Measurements from ENCODE around the gene CUX1. TPM values are rescaled to one million over a fixed set of nuclear protein-coding genes. Genes with fewer than 3 reads are reported as not detected.

Gene CUX1
- total RNA-seq, 1 experiment from 2014 or later: 36.5 TPM

DNA sequence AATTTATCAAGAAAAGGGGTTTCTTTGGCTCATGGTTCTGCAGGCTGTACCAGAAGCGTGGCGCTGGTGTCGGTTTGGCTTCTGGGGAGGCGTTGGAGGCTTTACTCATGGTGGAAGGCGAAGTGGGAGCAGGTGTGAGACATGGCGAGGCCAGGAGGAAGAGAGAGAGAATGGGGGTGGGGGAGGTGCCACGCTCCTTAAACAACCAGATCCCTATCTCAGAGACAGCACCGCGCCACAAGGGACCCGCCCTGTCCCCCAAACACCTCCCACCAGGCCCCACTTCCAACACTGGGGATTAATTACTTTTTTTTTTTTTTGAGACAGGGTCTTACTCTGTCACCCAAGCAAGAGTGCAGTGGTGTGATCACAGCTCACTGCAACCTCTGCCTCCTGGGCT lies 451.2 kb downstream of the CUX1 start:
- no peak for DNase-seq (ENCODE audit: low spot score)

DNA sequence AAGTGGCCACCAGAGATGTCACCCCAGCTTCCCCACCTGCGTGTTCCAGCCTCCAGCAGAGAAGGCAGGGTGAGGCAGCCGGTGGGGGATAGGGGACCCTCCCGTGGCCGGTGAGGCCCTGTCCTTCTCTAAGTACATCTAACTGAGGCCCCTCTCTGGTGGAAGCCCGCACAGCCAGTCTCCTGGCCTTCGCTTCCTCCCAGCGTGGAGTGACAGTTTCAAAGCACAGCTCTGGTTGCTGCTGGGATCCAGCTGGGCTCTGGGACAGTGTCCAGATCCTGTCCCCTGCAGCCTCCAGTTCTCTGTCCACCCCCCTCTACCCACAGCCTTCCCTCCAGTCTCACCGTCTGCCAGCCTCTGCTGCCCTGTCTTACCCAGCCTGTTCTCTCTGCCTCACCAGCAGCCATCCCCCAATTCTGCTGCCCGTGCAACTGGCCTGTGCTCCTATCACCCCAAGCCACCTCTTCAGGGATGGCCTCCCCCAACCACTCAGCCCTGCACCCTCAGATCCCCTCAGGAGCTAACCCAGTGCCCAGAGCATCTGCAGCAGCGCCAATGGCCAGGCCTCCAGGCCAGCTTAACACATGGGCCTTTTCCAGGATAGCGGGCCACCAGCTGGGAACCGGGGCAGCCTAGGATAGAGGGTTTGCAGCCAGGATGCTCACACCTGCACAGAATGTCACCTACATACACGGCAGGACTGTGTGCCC lies 452.9 kb downstream of the CUX1 start:
- DNase-seq (ENCODE audit: low spot score): no peak

DNA sequence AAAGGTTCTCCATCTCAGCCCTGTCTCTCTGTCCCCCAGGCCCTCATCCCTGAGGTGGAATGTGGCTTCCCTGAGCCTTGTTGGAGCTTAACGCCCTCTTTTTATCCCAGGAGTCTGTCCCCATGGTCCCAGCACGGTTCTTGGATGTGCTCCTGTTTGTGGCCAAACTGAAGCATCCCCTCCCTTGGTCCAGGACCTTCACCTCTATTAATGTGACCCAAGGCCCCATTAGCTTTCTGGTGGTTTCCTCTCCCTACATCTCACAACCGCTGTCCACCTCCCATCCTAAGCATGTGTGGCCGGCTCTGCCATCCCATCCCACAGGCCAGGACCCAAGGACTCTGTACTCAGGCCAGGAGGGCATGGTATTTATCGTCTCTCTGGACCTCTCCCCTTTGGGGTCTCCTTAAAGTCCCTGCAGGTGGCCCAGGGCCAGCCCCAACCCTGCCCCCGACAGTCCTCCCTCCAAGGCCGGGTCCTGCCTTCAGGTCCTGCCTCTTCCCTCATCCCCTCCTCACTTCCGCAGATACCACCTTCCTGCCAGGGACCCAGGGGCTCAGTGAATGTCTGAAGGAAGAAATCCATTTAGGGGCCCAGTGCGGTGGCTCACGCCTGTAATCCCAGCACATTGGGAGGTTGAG lies 453.9 kb downstream of the CUX1 start:
- DNase-seq (ENCODE audit: low spot score): no peak

DNA sequence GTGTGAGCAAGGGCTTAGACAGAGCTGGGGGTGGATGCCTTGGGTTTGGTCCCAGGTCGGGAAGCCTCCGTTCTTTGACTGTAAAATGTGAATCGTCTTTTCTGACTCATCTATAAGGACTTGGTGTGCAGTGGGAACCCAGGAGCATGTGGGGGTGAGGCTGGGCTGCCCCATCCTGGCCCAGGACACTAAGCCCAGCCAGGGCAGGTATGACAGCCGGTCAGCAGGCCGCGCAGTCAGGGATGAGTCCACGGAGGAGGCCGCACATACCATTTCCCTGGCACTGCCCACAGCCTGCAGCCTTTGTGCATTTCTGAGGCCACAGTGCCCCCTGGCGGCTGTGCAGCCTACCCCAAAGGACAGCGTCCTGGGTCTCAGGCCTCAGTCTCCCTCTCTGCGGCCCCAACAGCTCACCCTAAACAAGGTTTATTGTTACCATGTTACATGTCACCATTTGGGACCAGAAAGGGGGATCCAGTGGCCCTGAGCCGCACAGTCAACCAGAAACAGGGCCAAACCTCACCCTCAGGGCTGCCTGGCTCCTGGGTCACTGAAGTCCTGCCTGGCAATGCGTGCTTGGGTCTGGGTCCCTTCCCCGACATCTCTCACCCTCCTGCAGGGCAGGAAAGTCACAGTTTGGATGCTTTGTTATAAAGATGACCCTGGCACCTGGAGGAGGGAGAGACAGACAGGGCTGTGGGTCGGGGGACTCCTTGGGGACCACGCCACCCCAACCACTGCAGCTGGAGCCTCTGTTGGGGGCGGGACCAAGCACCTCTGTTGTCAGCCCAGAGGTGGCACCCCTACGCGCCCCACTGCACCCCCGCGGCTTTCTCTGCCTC lies 454.9 kb downstream of the CUX1 start:
- DNase-seq (ENCODE audit: low spot score): peak; percentile 74

DNA sequence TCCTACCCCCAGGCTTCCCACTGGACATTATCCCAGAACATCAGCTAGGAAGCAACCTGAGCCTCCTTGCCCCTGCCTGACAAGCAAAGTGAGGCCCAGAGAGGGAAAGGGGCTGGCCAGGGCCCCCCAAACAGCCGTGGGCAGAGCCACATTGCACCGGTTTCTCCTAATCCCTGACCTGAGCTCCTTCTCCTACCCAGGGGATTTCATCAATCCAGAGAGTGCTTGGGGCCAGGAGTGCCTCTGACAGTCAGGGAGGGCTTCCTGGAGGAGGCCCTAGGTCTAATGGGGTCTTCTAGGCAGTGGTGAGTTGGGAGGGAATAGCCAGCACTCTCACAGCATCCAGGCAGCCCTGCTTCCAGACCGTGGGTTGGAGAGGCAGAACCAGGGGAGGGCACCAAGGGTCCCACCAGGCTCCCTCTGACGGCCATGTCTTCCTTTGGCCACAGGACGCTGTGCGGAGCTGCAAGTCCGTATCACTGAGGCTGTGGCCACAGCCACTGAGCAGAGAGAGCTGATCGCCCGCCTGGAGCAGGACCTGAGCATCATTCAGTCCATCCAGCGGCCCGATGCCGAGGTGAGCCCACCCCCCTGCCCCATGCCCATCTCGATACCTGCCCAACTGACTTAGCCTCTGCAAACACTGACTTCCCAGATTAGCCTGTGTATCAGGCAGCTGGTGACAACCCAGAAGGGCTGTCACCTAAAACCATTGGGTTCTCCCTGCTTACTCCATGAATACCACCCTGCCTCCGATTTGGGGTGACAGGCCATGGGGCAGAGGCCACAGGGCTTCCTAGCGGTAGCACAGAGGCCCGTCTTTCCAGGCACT lies 455.7 kb downstream of the CUX1 start:
- no peak for DNase-seq (ENCODE audit: low spot score)

DNA sequence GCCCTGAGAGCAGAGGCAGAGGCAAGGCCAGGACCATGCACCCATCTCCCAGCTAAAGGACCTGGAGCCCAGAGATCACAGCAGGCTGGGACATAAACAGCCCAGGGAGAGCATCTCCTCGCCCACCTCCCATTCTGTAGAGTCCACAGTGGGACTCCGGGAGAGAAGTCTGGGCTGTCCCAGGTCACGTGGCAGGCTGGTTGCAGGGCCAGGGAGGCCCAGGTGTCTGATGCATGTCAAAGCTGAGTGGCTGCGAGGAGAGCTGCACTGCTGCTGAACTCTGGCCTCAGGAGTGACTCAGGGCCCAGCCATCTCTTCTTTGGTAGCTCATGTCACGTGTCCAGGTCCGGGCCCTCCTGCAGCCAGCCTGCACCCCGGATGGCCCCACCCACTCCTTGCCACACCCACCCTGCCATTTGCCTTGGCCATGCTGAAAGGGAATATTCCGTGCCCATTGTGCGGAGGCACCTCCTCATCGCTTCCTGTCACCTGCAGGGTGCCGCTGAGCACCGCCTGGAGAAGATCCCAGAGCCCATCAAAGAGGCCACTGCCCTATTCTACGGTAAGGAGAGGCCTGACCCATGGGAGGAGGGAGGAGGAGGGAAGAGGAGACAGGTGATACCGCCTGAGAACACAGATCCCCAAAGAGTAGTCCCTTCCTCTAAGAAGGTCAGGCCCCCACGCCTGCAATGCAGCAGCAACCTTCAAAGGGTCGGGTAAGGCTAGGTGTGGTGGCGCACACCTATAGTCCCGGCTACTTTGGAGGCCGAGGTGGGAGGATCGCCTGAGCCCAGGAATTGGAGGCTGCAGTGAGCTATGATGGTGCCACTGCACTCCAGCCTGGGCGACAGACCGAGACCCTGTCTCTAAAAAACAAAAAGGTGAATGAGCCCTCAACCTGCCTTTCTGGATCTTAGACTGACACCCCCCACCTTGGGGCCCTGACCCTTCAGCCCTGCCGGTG lies 456.6 kb downstream of the CUX1 start:
- peak; percentile 76 for DNase-seq (ENCODE audit: low spot score)

DNA sequence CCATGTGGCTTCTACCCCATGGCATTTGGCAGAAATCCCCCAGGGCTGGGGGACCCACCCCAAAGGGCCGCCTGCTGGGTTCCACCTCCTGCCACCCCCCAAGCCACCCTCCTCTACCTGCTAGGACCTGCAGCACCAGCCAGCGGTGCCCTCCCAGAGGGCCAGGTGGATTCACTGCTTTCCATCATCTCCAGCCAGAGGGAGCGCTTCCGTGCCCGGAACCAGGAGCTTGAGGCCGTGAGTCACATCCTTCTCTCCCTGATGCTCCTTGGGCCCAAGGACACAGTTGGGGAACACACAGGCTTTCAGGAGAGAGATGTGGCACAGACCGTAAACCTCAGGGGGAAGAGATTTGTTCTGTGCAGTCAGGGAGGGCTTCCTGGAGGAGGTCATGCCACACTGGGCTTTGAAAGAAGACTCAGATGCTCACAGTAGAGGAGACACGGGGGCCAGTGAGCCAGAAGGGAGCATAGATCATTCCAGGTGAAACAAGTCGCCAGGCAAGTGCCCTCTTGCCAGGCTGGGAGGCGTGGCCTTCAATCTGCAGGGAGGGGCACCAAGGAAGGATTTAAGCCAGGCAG lies 457.8 kb downstream of the CUX1 start:
- no peak for DNase-seq (ENCODE audit: low spot score)

DNA sequence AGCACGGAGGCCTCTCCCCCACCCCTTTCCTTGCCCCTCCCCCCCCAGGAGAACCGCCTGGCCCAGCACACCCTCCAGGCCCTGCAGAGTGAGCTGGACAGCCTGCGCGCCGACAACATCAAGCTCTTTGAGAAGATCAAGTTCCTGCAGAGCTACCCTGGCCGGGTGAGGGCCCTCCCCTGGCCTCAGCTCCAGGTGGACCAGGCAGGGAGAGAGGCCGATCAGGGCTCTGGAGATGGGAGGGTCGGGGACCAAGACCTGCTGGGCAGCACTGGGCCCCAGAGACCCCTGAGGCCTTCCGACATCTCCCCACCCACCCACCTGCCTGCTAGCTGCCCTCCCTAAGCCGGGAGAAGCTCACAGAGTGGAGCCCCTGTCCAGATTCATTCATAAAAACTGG lies 460.5 kb downstream of the CUX1 start:
- DNase-seq (ENCODE audit: low spot score): no peak

DNA sequence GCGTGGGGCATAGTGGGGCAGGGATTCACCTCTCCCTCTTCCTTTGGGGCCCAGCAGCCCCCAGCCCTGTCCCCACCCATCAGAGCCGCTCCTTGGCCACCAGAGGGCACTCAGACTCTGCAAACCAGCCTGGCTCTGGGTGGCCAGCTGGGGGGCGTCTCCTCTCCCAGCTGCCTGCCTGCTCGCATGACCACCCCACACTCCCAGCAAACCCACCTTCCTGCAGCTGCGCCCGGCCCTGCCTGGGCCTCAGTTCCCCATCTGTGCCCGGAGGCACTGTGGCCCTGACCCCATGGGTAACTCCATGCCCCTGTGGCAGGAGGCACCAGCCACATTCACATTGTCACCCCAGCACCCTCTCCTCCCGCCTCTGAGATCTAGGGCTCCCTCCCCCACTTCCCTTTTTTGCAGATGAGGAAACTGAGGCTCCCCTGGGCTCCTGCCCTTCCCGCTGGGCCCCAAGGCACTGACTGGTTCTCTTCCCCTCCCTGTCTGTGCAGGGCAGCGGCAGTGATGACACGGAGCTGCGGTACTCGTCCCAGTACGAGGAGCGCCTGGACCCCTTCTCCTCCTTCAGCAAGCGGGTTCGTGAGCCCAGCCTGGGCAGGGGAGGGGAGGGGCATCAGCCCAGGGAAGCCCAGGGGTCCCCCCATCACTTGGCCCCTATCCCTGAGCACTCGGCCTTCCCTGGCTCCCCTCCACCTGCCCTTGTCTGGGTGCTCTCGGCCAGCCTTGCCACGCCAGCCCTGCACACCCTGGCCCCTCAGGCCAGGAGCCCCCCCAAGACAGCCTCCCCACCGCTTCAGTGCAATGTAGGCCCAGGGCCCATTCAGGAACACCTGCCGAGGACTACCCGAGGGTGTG lies 462.3 kb downstream of the CUX1 start:
- peak; percentile 45 for DNase-seq (ENCODE audit: low spot score)

DNA sequence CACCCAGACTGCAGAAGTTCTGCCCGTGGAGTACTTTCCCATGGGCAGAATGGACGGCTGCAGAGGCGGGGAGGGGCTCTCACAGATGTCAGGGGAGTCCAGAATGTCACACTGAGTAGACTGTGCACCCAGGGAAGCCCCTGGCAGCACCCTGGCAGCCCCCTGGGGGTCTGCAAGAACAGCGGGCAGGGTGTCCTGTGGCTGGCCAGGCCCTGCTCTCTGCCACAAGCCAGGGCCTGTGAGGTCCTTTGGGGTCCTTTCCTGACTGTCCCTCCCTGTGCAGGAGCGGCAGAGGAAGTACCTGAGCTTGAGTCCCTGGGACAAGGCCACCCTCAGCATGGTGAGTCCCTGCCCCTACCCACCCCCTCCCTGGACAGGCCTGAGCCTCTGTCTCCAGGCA lies 463.1 kb downstream of the CUX1 start:
- DNase-seq (ENCODE audit: low spot score): no peak

DNA sequence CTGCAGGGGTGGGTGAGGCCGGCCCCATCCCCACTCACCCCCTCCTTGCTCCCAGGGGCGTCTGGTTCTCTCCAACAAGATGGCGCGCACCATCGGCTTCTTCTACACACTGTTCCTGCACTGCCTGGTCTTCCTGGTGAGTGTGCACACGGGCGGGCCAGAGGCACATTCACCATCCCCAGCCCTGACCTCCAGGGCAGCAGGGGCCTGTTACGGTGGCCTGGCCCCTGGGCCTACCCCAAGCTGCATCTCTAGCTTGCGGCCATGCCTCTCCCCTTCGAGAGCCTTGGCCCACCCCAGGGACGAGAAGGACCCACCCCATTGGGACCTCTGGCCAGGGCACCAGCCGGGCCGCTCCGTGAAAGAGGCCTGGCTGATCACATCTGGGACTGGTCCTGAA lies 464.4 kb downstream of the CUX1 start:
- DNase-seq (ENCODE audit: low spot score): no peak

DNA sequence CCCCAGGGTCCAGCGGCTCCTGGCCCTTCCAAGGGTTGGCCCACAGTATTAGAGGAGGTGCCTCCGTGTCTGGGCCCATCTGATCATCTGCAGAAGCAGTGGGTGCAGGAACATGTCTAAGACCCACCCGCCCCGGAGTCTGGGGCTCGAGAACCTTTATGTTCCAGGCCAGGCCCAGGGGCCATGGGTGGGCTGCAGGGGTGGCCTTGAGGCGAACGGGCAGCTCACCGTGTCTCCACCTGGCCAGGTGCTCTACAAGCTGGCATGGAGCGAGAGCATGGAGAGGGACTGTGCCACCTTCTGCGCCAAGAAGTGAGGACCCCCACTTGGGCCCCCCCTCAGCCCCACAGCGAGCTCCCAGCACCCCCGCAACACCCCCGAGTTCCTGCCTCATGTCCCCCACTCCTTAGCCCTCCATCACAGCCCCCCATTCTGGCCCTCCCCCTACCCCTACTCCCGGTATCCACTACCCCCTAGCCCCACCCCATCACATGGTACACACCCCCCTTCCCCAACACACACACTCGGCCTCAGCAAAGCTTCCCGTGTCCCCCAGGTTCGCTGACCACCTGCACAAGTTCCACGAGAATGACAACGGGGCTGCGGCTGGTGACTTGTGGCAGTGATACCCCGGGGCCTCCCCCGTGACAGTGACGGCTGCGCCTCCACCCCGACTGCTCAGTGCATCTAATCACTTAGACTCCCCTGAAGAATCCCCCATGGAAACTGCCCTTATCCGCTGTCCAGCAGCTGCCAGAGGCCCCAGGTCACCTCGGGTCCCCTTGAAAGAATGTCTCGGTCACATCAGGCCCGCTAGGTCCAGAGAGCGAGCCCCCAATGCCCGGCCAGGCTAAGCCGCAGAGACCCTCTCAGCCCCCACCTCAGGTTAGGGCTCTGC lies 465.3 kb downstream of the CUX1 start:
- no peak for DNase-seq (ENCODE audit: low spot score)

DNA sequence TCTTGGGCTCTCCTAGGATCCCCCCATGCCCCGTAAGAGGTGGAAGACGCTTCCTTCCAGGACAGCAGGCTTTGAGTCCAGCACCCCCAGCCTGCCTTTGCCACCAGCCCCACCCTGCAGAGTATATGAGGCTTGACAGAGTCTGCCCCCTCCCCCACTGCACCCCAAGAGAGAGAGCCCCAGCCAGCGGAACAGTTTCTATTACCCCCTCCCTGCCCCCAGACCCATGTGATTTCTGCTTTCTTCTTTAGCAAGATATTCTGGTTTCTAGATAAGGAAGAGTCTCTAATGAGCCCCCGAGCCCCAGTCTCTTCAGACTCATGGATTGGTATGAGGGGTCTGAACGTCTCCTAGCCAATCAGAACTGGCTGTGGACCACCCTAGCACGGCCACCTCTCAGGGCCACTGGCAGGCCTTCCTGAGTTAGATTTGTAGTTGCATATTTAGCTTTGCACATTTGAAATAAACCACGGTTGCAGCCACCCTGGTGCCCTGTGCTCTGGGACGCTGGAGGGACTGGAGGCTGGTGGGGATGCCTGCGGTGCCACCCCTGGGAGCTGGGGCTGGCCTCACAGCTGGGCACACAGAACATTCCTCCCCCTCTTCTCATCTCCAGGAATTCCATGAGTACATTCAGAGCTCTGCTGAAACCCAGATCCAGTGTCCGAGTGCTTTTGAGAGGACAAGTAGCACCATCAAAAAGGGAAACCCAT lies 466.2 kb downstream of the CUX1 start:
- DNase-seq (ENCODE audit: low spot score): no peak

DNA sequence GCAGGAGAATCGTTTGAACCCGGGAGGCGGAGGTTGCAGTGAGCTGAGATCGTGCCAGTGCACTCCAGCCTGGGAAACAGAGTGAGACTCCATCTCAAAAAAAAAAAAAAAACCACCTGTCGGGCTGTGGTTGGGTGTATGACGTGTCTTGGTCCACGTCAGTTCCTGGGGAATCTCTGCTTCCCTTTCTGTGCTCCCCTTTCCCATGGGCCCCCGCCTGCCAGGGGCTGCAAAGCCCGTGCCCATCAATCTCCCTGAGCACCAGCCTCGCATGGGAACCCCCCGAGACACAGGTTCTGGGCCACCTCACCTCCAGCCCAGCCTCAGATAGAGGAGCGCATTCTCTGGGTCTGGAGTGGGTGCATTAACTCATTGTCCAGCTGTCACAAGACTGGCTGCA lies 467.0 kb downstream of the CUX1 start:
- no peak for DNase-seq (ENCODE audit: low spot score)

DNA sequence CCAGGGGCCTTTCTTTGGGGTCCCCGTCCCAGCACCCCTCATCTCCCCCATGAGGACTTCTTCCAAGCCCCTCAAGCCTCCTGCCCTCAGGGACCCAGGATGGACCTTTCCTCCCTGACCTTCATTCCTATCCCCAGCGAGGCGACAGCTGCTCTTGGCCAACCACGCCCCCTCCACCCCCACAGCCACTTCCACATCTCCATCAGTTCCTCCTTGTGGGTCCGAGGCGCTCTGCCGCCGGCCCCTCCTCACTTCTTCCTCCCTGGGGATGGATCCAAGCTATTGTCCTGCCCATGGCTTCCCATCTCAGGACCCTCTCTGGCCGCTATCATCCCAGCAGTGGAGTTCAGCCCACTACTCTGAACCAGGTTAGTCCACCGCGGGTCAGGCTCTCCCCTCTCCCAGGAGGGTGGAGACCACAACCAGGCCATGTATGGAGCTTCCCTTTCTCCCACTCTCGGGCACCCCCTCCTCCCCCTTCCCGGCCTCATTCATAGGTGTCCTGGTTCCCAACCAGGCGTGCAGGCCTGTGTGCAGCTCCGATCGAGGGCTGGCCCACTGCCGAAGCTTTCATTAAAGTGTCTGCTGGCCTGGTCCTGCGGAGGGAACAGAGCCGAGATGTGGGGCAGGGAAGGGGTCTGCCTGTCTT lies 467.6 kb downstream of the CUX1 start:
- no peak for DNase-seq (ENCODE audit: low spot score)

DNA sequence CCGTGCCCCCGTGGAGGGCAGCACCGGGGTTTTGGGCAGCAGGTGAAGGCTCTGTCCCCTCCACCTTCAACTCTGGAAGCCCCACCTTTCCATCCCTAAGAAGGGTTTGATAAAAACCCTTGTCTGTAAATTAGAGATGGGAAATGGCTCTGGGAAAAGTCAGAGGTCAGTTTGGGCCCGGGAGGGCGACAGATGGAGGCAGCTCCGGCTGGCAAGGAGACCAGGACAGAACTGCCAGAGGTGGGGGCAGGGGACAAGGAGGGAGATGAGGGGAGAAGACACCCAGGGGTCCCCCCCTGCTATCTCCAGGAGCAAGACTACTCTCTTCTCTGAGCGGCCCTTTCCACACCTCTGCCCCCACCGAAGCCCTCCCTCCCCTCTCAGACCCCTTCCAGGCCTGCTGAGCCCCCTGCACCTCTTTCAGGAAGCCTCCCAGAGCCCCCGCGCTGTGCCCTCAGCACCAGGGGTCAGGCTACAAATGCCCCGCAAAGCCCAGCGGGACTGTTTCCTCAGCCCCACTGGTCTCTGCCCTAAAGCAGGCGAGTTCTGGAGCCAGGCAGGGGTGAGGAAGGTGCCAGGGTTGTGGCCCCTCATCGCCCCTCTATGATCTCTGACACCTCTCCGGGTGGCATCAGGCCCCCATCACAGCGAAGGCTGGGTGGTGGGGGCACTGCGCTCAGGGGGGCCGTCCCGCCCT lies 468.3 kb downstream of the CUX1 start:
- DNase-seq (ENCODE audit: low spot score): no peak

Data from A172 (cell line).